Panc1 (cell line): ENCODE measurements around the gene RAB27B.

ENCODE experiments used
- POLR2AphosphoS5 ChIP-seq: IDR thresholded peaks from 2 replicates; pipeline ENCODE4 v1.6.1; 2012; ENCODE audit warnings: mild to moderate bottlenecking, low read depth, low read length, moderate library complexity
- SIN3A ChIP-seq: IDR thresholded peaks from 2 replicates; pipeline ENCODE4 v1.6.1; 2012; ENCODE audit warnings: low read depth, mild to moderate bottlenecking, low read length, moderate library complexity, borderline replicate concordance; ENCODE audit not compliant: insufficient read depth
- TCF7L2 ChIP-seq: IDR thresholded peaks from 2 replicates; pipeline ENCODE4 v1.6.1; 2011; ENCODE audit warnings: mild to moderate bottlenecking, low read depth, low read length, inconsistent platforms
- TF ChIP-seq, protein P1 (sequence below): fragments of 450-650 bp; IDR thresholded peaks from 2 replicates; pipeline ENCODE4 v1.5.1; 2017; ENCODE audit warnings: mild to moderate bottlenecking
- TF ChIP-seq, protein P2 (sequence below), 2 experiments: IDR thresholded peaks; 2 replicates each; pipeline ENCODE4 v1.6.1; 2011 to 2012; ENCODE audit warnings: low read depth in 2 of 2, control low read depth in 1 of 2, low read length in 1 of 2, mild to moderate bottlenecking in 1 of 2, moderate library complexity in 1 of 2; ENCODE audit not compliant: insufficient read depth in 1 of 2

DNA sequence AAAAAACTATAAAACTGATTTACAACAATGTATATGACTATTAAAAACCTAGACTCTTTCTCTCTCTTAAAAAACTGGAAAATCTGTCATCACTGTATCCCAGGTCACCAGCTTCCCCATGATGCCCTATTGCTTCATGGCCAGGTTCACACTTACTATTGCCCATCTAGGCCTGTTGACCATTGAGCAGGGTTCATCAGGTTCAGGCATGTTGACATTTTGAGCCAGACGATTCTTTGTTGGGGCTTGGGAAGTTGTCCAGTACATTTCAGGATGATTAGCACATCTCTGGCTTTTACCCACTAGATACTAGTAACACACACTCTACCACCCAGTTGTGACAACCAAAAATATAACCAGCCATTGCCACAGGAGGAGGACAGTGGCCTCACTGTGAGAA lies 26.9 kb upstream of the RAB27B start:
- TF ChIP-seq, protein P1, sequence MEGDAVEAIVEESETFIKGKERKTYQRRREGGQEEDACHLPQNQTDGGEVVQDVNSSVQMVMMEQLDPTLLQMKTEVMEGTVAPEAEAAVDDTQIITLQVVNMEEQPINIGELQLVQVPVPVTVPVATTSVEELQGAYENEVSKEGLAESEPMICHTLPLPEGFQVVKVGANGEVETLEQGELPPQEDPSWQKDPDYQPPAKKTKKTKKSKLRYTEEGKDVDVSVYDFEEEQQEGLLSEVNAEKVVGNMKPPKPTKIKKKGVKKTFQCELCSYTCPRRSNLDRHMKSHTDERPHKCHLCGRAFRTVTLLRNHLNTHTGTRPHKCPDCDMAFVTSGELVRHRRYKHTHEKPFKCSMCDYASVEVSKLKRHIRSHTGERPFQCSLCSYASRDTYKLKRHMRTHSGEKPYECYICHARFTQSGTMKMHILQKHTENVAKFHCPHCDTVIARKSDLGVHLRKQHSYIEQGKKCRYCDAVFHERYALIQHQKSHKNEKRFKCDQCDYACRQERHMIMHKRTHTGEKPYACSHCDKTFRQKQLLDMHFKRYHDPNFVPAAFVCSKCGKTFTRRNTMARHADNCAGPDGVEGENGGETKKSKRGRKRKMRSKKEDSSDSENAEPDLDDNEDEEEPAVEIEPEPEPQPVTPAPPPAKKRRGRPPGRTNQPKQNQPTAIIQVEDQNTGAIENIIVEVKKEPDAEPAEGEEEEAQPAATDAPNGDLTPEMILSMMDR = no peak
- no peak for TF ChIP-seq POLR2AphosphoS5
- TF ChIP-seq, protein P2, sequence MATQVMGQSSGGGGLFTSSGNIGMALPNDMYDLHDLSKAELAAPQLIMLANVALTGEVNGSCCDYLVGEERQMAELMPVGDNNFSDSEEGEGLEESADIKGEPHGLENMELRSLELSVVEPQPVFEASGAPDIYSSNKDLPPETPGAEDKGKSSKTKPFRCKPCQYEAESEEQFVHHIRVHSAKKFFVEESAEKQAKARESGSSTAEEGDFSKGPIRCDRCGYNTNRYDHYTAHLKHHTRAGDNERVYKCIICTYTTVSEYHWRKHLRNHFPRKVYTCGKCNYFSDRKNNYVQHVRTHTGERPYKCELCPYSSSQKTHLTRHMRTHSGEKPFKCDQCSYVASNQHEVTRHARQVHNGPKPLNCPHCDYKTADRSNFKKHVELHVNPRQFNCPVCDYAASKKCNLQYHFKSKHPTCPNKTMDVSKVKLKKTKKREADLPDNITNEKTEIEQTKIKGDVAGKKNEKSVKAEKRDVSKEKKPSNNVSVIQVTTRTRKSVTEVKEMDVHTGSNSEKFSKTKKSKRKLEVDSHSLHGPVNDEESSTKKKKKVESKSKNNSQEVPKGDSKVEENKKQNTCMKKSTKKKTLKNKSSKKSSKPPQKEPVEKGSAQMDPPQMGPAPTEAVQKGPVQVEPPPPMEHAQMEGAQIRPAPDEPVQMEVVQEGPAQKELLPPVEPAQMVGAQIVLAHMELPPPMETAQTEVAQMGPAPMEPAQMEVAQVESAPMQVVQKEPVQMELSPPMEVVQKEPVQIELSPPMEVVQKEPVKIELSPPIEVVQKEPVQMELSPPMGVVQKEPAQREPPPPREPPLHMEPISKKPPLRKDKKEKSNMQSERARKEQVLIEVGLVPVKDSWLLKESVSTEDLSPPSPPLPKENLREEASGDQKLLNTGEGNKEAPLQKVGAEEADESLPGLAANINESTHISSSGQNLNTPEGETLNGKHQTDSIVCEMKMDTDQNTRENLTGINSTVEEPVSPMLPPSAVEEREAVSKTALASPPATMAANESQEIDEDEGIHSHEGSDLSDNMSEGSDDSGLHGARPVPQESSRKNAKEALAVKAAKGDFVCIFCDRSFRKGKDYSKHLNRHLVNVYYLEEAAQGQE (IDR thresholded peaks at IDR 0.05; ENCODE audit: insufficient read depth in 1 of 2, low read depth in 2 of 2, low read length in 1 of 2) = no peak
- TF ChIP-seq SIN3A = no peak
- no peak for TF ChIP-seq TCF7L2
